GM19455 (cell line): Measurements from ENCODE around the gene SEMA5B.

Experiments
- ATAC-seq: cut with Tn5 transposase; IDR thresholded peaks from one replicate; pipeline ENCODE4 v1.9.1; 2021; ENCODE audit not compliant: unreplicated experiment

The SEMA5B gene

DNA sequence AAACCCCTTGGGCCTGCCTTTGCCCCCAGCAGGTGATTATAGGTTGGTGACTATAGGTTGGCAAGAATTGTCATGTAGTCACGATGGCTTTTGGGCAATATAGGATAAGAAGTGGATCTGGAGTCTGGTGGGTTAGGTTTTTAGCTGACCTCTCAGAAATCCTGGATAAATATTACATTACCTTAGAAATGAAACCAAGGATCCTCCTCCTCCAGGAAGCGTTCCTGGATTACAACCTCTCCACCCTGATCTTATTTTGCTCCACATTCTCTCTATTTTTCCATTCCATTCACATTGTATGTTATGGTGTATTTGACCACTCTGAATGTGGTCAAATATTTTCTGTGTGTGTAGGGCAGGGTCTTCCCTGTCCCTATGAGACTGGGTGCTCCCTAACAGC lies 82.3 kb downstream of the SEMA5B start:
- ATAC-seq: no peak

DNA sequence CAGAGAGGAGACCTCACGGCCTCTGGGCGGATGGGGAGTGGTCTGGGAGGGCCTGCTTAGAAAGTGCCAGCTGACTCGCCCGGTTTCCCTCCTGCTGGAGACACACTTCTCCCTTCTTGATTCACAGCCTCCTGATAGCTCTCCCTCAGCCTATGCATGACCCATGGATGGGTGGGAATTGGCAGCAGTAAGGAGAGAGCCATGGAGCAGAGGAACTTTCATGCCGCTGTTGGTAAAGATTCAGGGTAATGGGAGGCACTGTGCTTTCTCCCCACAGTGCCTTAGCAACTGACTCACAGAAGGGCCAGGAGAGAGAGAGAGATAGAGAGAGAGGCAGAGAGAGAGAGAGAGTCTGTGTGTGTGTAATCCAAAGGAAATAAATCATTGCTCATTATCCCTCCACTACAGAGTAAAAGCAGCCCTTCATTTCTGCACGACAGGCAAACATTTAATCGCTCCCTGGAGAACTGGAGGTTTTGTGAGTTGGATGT lies 82.8 kb downstream of the SEMA5B start:
- ATAC-seq: no peak

DNA sequence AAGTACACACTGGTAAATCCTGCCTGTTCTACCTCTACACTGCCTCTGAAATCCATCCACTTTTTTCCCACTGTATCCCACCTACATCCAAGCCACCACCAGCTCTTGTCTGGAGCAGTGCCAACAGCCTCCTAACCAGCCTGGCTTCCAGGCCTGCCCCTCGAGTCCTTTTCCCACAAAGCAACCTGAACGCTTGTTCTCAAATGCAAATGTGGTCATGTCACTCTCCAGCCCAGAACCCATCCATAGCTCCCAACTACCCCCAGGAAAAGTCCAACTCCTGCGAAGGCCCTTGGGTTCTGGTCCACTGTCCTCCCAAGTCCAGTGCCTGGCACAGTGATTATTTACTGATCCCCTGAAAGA lies 83.8 kb downstream of the SEMA5B start:
- no peak for ATAC-seq

DNA sequence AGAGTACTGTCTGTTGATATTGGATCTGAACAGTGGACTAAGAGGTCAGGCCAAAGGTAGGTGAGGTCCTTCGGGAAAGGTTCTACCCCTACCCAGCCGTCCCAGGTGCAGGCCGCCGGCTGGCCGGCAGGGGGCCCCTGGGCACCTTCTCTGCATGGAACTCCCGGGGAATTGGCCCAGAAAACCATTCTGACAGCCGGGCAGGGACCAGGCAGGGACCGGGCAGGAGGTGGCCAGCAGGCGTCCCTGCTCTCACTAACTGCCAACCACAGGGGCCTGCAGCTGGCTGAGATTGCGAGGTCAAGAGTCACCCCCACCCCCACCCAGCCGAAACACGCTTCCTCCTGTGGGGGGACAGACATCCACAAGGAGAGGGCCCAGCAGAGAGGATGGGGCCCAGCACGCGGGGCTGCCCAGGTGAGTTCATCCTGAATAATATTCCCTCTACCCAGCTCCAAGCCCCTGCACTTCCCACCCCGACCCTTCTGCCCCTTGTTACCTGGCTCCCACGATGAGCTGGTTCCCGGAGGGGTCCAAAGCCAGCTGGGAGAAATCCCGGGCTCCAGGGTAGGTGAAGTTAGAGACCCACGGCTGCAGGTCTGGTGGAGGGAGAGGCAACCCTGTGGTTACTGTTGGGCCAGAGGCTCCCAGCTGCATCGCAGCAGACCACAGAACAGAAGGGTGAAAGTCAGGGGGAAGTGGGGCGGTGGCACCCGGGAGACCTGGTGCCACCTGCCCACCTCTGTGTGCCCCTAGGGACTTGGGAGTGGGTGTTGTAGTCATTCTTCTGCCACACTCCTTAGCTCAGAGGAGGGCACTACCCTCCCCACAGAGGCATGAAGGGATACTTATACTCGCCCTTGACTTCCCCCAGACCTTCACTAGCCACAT lies 84.4 kb downstream of the SEMA5B start:
- no peak for ATAC-seq

DNA sequence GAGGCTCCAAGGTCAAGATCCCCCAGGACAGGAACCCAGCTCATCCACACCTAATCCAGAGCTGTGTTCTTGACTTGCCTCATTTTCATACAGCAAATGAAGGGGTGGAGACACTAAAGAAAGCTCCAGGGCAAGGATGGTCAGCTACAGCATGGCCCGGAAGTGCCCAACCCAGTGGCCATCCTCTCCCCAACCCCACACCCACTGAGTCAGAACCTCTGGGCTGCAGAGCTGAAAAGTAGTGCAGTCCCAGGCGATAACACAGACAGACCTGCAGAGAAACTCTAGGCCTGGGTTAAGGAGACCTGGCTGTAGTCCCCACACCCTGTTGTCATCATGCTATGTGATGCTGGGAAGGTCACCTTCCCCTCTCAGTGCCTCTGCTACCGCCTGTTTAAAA lies 85.3 kb downstream of the SEMA5B start:
- no peak for ATAC-seq

DNA sequence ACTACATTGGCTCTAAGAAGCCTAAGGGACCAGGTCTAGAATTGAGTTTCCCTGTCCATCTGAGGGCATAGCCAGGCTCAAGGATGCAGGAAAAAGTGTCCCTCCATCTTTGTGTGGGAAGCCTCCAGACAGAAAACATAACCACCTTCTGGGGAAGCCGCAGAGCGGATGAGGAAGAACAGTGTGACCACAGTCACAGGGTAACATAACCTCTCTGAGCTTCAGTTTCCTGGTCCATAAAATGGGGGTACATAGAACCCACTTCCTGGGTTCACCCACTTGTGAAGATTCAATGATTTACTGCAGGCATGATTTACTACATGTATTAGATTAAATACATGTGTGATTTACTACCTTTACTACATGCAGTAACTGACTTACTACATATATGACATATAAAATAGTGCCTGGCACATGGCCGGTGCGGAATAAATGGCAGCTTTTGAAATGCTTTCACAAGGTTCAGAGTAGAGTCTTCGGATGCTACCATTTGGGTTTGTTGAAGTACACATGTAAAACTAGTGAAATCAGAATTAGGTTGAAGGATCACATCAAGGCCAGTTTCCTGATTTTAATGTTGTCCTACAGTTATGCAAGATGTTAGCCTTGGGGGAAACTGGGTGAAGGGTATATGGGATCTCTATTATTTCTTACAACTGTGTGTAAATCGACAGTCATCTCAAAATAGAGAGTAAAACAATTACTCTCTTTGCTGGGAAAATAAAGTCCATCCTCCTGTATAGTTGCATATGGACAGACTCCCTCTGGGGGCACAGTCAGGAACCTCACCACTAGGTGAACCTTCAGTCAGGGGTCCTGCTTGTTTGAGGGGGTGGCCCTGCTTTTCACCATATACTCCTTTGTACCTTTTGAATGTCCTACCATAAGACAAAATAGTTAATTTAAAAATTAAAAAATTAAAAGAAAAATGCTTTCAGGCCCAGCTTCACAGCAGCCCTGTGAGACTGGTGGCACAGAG lies 86.0 kb downstream of the SEMA5B start:
- no peak for ATAC-seq

DNA sequence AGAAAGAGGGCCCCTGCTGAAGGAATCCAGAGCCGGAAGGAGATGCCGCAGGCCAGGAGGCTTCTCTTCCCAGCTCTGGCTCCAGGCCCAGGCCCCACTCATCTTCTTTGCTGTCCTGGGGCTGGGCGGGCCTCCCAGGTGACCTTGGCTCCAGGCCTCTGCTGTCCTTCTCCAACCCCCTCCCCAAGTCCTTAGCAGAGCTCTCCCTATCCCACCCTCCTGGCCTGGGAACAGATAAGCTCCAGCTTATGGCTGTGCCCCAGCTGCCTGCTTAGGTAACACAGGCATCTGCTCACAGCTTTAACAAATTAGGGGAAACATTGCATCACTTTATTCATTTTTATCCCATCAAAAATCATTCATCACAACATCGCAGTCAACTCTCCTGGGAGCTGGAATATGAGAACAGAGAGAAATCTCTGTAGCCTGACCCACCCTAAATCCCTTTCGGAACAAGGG lies 86.9 kb downstream of the SEMA5B start:
- ATAC-seq: no peak

DNA sequence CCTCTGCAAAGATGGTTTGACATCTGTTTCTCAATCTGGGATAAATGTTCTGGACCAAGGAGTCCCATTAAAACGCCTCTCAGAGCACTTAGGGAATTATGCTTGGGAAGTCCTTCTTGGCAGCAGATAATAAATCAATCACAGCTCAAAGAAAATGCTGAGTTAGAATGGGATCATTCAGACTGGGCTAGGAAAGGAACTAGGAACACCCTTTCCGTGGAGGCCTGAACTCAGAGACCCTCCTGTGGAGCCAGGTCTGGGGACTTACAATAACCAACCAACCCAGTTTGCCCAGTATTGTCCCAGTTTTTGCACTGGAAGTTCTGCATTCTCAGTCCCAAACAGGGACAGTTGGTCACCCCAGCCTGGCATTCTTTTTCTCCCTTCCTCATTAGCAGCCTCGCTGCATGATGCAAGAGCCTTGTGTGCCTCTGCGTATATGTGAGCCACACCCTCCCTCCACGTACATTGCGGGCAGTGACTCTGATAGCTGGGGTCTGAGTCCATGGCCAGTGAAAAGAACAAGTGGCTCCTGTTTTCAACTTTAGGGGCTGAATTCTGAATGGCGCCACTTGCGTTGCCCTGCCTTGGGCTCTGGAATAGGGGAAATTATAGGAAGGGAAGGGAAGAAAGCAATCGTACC lies 88.7 kb downstream of the SEMA5B start:
- no peak for ATAC-seq

DNA sequence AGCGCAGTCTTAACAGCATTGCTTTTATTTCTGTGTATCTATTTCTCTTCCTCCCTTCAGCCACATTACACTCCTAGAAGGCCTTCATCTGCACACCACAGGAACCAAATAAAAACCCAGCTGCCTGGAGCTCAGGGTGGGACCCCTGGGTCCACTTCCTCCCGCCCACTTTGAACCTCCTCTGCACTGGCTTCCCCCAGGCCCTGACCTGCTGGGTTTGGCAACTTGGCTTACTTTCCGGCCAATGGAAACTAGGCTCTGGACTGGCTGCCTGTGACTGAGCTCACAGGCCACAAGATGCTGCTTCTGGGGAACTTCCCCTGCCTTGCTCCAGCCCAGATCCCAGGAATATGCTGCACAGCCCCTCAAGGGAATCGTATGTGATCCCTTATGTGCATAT lies 89.8 kb downstream of the SEMA5B start:
- ATAC-seq: no peak

DNA sequence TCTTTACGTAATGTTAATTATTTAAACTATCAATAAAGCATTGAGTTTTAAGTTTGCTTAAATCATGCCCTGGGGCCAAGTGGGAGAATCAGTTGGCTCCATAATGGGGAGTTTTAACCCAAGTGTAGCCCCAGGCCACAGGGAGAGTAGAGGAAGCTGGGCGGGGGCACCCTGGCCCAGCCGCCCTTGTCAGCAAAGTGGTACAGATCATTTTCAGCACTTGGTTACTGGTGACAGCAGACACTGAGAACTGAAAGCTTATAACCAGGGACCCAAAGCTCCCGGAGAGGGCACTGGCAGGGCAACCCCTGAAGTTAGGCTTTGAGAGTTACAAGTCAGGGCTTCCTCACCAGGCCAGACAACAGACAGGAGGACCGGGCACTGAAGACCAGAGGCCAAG lies 90.6 kb downstream of the SEMA5B start:
- no peak for ATAC-seq

DNA sequence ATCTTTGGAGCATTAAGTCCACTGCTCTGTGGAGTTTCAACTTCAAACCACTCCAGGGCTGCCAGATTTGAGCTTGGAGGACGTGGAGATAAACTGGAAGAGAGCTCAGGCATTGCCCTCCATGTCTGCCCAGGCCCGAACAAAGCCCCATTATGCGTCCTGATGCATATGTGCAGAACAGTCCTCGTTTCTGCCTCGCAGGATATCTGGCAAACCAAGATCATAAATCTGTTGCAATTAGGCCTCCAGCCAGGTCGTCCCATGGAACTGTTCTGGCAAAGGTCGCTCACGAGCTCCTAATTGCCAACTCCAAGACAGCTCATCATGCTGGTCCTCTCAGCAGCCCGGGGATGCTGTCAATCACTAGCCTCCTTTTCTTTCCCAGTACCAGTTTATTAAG lies 91.2 kb downstream of the SEMA5B start:
- no peak for ATAC-seq

DNA sequence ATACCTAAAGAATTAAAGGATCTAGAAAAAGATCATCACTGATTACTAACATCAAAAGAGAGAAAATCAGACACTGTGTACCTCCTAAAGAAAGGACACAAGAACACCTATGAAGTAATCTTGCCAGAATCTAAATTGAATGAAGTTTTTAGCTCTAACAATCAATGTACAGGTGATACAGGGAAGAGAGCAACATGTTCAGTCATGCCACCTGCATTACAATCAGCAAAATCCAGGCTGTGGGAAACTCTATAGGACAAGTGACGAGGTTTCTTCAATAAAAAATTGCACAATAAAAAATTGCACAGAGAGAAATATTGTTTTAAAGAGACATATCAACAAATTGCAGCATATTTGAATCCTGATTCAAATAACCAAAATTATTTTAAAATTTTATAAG lies 93.3 kb downstream of the SEMA5B start:
- ATAC-seq: no peak

DNA sequence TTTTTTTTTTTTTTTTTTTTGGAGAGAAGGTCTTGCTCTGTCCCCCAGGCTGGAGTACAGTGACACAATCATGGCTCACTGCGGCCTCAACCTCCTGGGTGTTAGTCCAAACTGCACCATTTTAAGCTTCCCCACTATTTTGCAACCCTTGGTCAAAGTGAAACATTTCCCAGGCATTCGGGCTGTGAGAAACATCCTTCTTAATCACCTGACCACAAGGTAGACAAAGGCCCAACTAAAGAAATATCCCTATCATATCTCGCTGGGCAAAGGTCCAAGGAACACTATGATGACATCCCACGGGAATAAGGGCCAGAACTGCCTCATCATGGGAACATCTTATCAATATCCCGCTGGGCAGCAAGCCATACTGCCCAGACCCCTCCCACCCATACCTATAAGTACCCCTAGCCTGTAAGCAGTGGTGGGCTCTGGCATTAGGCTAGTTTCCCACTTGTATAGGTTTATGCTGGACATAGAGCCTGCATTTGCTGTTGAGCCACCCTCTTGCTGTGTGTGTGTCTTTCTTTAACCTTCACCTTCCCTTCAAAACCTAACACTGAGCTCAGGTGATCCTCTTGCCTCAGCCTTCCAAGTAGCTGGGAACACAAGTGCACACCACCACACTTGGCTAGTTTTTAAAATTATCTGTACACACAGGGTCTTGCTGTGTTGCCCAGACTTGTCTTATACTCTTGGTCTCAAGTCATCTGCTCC lies 95.2 kb downstream of the SEMA5B start:
- no peak for ATAC-seq

DNA sequence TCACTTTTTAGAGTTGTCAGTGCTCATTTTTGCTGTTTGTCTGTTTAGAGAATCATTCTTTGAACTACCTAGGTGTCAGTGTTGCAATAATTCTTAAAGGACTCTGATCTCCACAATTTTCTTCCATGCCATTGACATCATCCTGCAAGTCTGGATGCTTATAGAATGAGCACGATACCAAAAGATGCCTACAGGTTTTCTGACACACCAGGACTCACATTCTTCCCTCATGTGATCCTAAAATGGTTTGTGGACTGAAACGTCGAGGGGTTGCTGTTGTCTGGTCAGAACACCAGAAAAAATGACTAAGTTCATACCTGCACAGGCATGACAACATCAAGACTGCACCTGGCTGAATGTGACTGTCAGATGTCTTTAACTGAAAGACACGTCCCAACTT lies 95.9 kb downstream of the SEMA5B start:
- ATAC-seq: no peak

DNA sequence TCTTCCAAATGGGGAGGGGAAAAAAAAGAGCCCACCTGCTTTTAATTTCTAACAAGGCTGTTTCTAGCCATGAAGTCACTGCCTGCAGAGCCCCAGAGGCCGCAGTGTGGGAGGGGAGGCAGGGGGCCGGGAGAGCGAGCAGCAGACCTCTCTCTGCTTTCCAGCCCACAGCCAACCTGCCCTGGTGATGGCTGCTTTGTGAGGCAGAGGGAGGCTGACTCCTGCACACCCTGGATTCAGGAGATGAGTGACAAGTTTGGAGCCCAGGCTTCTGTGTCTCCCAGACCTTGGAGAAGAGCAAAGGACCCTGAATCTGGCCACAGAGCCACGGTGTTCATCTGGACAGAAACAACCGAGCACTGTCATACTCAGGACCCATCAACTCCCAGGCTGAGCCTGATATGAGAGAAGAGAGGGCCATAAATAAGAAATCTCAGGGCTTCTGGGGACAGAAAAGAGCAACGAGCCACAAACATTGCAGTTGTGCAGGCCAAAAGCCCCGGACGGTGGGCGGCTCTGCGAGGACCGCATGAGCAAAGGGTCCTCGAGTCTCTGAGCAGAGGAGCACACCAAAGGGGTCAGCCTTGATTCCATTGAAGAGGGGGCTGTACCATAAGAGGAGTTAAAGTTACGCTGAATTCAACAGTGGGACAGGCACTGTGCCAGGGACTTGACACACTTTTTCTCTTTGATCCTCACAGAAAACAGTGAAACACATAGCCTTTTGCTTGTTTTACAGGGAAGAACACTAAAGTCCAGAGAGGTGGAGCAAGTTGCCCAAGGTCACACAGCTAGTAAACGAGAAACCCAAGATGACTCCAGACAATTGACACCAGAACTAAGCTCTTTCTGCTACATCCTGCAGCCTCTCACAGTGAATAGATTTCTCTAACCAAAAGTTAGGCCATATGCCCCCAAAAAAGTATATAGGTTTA lies 97.2 kb downstream of the SEMA5B start:
- ATAC-seq: no peak

DNA sequence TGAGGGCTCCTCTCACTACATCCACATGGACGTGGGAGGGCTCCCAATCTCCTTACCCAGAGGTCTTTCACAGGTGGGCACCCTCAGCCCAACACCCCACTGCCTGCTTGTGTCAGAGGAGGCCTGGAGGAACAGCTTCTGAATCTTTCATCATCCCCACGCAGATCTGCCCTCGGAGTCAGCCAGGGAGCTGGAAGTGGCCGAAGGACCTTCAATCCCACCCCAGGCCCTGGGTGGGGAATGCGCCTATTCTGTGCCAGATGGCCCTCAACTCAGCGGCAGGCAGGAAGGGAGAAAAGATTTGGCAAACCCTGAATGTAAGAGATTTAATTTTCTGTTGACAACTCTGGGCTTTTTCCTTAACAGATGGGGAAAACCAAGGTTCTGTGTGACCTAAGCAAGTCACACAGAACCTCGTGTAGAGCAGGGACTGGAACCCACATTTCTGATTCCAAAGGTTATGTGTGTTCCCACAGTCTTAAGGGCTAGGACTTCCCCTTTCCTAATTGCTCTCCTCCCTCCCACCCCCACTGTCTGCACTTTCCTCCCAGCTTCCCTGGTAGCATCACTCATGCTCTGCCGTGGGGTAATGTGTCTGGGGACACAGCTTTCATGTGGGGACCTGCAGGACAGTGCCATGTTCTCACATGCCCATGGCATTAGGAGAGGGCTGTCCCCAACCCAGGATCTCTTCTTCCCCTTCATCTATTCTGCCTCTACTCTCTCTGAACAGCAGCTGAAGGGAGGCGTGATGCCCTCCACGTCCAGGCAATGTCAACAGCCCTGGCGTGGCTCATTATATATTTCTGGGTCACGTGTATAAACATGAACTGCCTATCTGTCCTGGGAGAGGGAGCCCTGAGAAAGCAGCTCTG lies 98.1 kb downstream of the SEMA5B start:
- ATAC-seq: no peak

DNA sequence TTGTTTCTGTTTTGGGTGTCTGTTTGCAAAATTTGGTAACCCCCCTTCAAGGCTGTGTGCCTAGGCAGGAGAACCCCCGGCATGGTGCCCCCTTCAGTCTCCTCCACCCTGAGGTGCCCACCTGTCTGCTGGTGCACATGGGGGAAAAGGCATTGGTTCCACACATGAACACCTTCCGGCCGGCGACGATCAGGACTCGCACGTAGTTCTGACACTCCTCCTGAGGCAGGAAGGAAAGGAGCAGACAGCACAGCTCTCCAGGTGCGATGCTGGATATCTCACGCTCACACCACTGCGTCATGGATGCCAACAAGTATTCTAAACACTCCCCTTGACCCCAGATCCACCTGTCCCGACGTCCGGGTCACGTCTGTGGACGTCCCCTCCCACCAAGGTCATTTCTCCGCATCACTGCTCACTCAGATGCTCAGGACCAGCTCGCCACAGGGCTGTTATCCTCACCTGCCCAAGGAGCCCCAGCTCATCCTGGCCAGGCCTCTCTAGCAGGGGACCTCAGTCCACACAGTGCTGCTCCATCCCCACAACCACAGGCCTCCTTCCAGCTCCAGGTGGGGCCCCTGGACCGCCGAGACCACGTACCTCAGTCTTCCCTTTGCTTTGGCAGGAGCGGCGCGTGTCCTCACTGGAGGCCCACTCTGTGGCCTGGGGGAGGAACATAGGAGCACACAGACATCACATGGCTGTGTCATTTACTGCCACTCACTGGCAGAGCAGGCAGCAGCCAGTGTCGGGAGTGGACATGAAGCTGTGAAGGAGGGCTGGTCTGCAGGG lies 99.0 kb downstream of the SEMA5B start:
- ATAC-seq: no peak

DNA sequence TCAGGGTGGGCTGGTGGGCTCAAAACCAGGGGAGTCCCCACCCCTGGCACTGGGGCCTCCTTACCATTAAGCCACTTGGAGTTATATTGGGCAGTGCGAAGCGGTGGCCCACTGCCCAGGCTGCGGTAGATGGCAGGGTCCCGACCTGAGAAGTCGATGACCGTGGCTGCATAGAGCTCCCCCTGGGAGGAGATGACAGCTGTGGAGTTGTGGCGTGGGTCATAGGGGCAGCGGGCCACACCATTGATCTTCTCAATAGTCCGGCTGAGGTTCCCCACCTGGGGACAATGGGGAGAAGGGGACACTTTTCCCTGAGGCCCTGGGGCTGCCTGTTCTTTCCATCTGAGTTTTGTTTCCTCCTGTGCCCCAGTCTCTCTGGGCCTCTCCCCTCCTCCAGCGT lies 99.8 kb downstream of the SEMA5B start:
- no peak for ATAC-seq
